ENCODE data around the gene AUTS2.

DNA sequence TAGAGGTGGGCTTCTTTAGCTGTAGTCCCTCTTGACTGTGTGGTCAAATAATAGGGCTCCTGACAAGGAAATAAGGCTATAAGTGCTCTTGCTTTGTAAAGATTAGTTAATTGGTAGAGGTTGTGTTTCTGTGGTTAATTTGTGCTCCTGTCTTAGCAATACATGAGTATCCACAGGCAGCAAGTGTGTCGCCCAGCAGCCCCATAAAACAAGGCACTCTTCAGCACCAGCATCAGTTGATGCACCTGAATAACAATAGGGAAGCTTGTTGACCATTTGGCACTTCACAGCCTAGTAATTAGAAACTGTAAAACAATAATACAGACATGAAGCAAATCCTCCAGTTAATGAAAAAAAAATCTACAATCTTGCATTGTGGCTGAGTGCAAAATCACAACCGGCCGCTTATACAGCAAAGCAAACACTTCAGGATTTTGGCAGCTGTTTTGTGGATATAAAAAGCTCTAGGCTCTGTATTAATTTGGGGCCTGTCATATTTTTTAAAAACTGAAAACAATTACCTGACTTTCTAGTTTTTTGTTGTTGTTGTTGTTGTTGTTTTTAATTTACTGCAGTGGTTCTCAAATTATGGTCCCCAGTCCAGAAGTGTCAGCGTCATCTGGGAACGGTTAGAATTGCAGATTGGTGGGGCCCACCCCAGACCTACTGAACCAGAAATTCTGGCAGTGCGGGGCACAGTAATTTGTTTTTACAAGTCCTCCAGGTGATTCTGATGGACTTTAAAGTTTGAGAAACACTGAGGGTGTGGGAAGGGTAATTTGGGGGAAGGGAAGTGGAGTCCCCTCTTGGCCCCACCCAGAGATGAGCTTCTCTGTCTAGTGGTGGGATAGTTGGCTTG, 56.8 kb downstream of the AUTS2 start:
- TF ChIP-seq POLR2AphosphoS5 (IDR thresholded peaks at IDR 0.05; ENCODE audit: insufficient read depth in 1 of 2, low read depth in 1 of 2) = no peak
- TF ChIP-seq, protein P1, sequence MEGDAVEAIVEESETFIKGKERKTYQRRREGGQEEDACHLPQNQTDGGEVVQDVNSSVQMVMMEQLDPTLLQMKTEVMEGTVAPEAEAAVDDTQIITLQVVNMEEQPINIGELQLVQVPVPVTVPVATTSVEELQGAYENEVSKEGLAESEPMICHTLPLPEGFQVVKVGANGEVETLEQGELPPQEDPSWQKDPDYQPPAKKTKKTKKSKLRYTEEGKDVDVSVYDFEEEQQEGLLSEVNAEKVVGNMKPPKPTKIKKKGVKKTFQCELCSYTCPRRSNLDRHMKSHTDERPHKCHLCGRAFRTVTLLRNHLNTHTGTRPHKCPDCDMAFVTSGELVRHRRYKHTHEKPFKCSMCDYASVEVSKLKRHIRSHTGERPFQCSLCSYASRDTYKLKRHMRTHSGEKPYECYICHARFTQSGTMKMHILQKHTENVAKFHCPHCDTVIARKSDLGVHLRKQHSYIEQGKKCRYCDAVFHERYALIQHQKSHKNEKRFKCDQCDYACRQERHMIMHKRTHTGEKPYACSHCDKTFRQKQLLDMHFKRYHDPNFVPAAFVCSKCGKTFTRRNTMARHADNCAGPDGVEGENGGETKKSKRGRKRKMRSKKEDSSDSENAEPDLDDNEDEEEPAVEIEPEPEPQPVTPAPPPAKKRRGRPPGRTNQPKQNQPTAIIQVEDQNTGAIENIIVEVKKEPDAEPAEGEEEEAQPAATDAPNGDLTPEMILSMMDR (IDR thresholded peaks at IDR 0.05) = no peak

Data from vagina (tissue), 2 donors.